Renal cortical epithelial cell (primary cell): Measurements from ENCODE around the gene USP17L11. TPM values are rescaled to one million over a fixed set of nuclear protein-coding genes. Genes with fewer than 3 reads are reported as not detected.
A peak's percentile ranks its signal among the peaks of the same experiment; 100 is the strongest.
"Not testable (repeated sequence)": the region's sequence is repeated elsewhere in the genome, so short reads cannot be mapped to it uniquely, and the experiment has no call there.

Source experiments
- DNase-seq: peaks from one replicate; pipeline ENCODE4 v3.0.0-alpha.2; 2011; ENCODE audit warnings: low read depth
- total RNA-seq: library from RNA; depleted of rRNA; stranded (reverse); fragments of >200 nt; gene quantifications from 2 replicates; pipeline ENCODE4 v1.2.3, GENCODE V29; 2014

USP17L11 gene
- total RNA-seq, result not detected in 2 replicates

- DNase-seq, result not testable (repeated sequence)
Measured at GRCh38 chr4:9215105-9215504, at the start of gene USP17L11. TSS of gene USP17L11 (plus strand) at chr4:9215405. CDS start at chr4:9215405, 0 bp downstream.

GRCh38 chr4:9165990-9166389 is 49.2 kb upstream of the USP17L11 start:
- DNase-seq, result not testable (repeated sequence)

GRCh38 chr4:9169791-9170459 is 45.3 kb upstream of the USP17L11 start, which contains the start of gene FAM90A26:
TSS of gene FAM90A26 (plus strand) at chr4:9170409. CDS start at chr4:9173173, 2,764 bp downstream.
- DNase-seq, result not testable (repeated sequence)

- not testable (repeated sequence) for DNase-seq
Measured at GRCh38 chr4:9210357-9210756, 4.8 kb upstream of the USP17L11 start, which contains the start of gene USP17L10. TSS of gene USP17L10 (plus strand) at chr4:9210657. CDS start at chr4:9210657, 0 bp downstream.

- DNase-seq, result not testable (repeated sequence)
Measured at GRCh38 chr4:9214701-9215100, 504 bp upstream of the USP17L11 start.

- not testable (repeated sequence) for DNase-seq
Measured at GRCh38 chr4:9219852-9220251, 4.6 kb downstream of the USP17L11 start, which contains the start of gene USP17L12. TSS of gene USP17L12 (plus strand) at chr4:9220152. CDS start at chr4:9220152, 0 bp downstream.

GRCh38 chr4:9224596-9224995 is 9.4 kb downstream of the USP17L11 start, which contains the start of gene USP17L13:
TSS of gene USP17L13 (plus strand) at chr4:9224896. CDS start at chr4:9224896, 0 bp downstream.
- DNase-seq, result not testable (repeated sequence)

- DNase-seq, result not testable (repeated sequence)
Measured at GRCh38 chr4:9230249-9230648, 15.0 kb downstream of the USP17L11 start.

- DNase-seq, result not testable (repeated sequence)
Measured at GRCh38 chr4:9234085-9234484, 18.9 kb downstream of the USP17L11 start, which contains the start of gene USP17L15. TSS of gene USP17L15 (plus strand) at chr4:9234385. CDS start at chr4:9234385, 0 bp downstream.

GRCh38 chr4:9238461-9238860 is 23.3 kb downstream of the USP17L11 start:
- not testable (repeated sequence) for DNase-seq

GRCh38 chr4:9243579-9243978 is 28.4 kb downstream of the USP17L11 start, which contains the start of gene USP17L17:
TSS of gene USP17L17 (plus strand) at chr4:9243879. CDS start at chr4:9243879, 0 bp downstream.
- DNase-seq, result not testable (repeated sequence)

- peak; percentile 1 for DNase-seq
Measured at GRCh38 chr4:9247953-9248680, 32.9 kb downstream of the USP17L11 start, which contains the start of gene USP17L18. TSS of gene USP17L18 (plus strand) at chr4:9248630. CDS start at chr4:9248630, 0 bp downstream.

GRCh38 chr4:9253078-9253477 is 37.9 kb downstream of the USP17L11 start, which contains the start of gene USP17L19:
TSS of gene USP17L19 (plus strand) at chr4:9253378. CDS start at chr4:9253378, 0 bp downstream.
- DNase-seq, result not testable (repeated sequence)

GRCh38 chr4:9257824-9258223 is 42.6 kb downstream of the USP17L11 start, which contains the start of gene USP17L20:
TSS of gene USP17L20 (plus strand) at chr4:9258124. CDS start at chr4:9258124, 0 bp downstream.
- DNase-seq, result not testable (repeated sequence)

GRCh38 chr4:9262572-9262971 is 47.4 kb downstream of the USP17L11 start, which contains the start of gene USP17L21:
TSS of gene USP17L21 (plus strand) at chr4:9262872. CDS start at chr4:9262872, 0 bp downstream.
- not testable (repeated sequence) for DNase-seq

Other genes with a start within 250 kb of the USP17L11 start
- not detected in 2 replicates for gene FAM90A26, start 45.0 kb upstream of the USP17L11 start, total RNA-seq
- not detected in 2 replicates for gene USP17L10, start 4.7 kb upstream of the USP17L11 start, total RNA-seq
- gene USP17L12, start 4.7 kb downstream of the USP17L11 start, total RNA-seq, result not detected in 2 replicates
- not detected in 2 replicates for gene USP17L13, start 9.5 kb downstream of the USP17L11 start, total RNA-seq
- not detected in 2 replicates for gene USP17L15, start 19.0 kb downstream of the USP17L11 start, total RNA-seq
- not detected in 2 replicates for gene USP17L17, start 28.5 kb downstream of the USP17L11 start, total RNA-seq
- gene USP17L18, start 33.2 kb downstream of the USP17L11 start, total RNA-seq, result not detected in 2 replicates
- not detected in 2 replicates for gene USP17L19, start 38.0 kb downstream of the USP17L11 start, total RNA-seq
- not detected in 2 replicates for gene USP17L20, start 42.7 kb downstream of the USP17L11 start, total RNA-seq
- gene USP17L21, start 47.5 kb downstream of the USP17L11 start, total RNA-seq, result not detected in 2 replicates
- gene USP17L22, start 52.2 kb downstream of the USP17L11 start, total RNA-seq, result not detected in 2 replicates
- gene USP17L24, start 109.8 kb downstream of the USP17L11 start, total RNA-seq, result not detected in 2 replicates
- gene USP17L25, start 114.5 kb downstream of the USP17L11 start, total RNA-seq, result not detected in 2 replicates
- not detected in 2 replicates for gene USP17L26, start 119.3 kb downstream of the USP17L11 start, total RNA-seq
- gene USP17L5, start 124.0 kb downstream of the USP17L11 start, total RNA-seq, result not detected in 2 replicates
- gene USP17L27, start 128.7 kb downstream of the USP17L11 start, total RNA-seq, result not detected in 2 replicates
- gene USP17L28, start 133.5 kb downstream of the USP17L11 start, total RNA-seq, result not detected in 2 replicates
- gene USP17L29, start 138.2 kb downstream of the USP17L11 start, total RNA-seq, result not detected in 2 replicates
- gene USP17L30, start 147.7 kb downstream of the USP17L11 start, total RNA-seq, result not detected in 2 replicates
- not detected in 2 replicates for gene DEFB131A, start 229.0 kb downstream of the USP17L11 start, total RNA-seq